Stimulated activated naive CD8-positive, alpha-beta T cell treated with anti-CD3 and anti-CD28 coated beads, Interleukin-15, Interleukin-2, amounts not matched to agents 100 U/mL and 50 U/mL, for 24 hours (primary cell): ENCODE data around the gene CELF1.

Experiments
- ATAC-seq: fragments of 150-1000 bp; cut with Tn5 transposase; one replicate; pipeline ENCODE4 v1.10.0; 2021
- DNase-seq: peaks from one replicate; pipeline ENCODE4 v3.0.0; 2021

Gene CELF1

DNA sequence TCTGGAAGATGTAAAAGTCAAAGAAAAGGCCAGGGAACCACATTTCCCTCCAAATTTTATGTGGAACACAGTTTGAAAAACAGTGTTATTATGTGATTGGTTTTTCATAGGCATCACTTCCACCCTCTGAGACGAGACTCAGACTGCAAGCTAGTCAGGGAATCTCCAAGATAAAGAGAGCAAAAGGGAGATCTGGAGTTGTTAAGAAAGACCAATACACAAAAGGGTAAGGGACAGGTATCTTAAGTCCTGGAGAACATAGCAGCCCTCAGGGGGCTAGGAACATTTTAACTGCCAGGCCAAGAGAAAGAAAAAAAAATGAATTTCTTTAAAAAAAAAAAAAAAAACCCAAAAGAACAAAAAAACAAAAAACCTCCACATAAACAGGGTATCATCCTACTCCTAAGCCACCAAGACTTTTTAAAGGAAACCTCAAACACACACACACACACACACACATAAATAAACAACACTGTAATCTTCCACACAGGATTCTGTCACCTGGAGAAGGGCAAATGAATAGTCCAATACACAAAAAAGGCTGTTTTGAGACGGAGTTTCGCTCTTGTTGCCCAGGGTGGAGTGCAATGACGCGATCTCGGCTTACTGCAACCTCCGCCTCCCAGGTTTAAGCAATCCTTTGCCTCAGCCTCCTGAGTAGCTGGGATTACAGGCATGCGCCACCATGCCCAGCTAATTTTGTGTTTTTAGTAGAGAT, 44.5 kb downstream of the CELF1 start:
- ATAC-seq (no peak), DNase-seq (no peak)

DNA sequence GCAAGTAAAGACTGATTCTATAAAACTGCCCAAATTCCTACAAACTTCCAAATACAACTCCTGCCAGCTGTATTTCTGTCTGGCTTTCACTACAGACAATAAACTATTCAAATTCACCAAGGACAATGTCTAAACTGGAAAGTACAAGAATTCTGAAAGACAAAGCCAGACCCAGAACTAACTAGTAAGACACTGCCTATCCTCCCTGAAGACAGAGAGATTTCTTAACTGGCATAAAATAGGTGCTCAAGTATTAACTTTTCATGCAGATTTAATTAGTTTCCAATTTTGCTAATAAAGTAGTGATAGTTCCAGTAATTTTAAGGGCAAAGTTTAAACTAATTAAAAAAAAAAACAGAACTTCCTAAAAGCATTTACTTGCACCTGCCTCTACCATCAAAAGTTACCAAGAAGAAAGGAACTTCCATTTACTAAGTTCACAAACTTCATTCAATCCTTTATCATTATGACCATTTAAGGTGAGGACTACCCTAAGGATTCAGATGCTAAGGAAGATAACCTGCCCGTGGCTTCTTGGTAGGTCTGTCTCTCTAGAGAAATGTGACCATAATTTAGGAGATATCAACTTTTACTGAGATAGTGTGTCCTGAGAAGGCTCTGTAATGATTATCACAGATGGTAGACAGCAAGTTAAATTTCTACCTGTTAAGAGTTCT, 45.2 kb downstream of the CELF1 start:
- ATAC-seq: no peak
- no peak for DNase-seq

DNA sequence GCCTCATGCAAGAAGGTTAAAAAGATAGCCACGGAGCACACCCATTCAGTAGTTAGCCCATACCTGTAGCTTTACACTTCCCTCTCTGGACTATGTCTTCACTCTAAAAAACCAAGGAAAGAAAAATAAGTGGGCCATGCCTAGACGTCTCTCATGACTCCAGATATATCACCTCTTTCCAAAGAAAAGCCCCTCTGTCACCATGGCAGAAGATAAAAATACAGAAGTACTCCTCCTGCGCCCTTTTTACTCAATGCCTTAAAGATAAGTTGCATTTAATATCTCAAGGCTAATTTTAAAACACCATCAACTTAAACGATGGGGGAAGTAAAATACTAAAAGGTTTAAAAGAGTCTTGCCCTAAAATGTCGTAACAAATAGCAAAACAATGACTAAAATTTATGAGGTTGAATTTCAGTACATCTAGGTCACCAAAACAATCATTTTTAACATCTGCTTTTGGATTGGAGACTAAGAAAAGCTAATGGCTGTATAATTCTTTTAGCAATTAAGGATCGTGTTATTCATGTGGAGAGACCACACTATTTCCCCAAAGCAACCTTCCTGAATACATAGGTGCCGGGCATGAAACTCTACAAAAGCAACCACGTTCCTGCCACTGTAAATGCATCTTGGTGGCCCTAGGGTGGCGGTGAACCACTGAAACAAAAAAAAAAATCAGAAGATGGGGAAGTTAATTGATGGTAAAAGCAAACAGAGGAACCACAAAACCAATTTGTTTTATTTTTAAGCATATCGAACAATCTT, 46.0 kb downstream of the CELF1 start:
- ATAC-seq: no peak
- DNase-seq: no peak

DNA sequence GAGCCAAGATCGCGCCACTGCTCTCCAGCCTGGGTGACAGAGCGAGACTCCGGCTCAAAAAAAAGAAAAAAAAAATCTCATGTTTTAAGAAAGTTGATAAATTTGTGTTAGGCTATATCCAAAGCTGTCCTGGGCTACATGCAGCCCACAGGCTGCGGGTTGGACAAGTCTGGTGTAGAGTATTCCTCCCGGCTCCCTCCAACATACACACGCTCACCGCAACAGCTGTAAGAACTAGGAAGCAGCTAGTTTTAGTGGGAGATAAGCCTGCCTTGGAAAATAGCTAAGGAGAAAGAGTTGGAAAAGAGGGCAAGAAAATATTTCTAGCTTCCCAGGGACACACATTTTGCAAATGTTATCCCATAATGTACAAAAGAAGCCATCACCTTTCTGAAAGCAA, 46.6 kb downstream of the CELF1 start:
- DNase-seq (no peak), ATAC-seq (no peak)

DNA sequence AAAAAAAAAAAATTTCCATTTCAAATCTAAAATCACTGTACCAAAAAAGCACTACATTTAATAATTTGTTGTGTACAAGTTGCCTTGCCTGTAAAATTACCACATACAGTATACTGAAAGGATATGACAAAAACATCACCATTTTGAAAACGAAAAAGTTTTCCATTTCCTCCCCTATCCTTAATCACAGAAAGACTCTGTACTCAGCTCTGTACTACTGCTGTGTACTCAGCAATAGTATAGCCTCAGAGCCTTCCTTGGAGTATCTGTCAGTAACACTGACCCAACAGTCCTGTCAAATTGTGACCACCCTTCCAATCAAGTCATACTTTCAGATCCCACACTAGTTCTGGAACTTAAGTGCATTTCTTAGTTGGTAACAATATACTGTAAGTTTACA, 48.0 kb downstream of the CELF1 start:
- no peak for DNase-seq
- ATAC-seq: peak; percentile 44

DNA sequence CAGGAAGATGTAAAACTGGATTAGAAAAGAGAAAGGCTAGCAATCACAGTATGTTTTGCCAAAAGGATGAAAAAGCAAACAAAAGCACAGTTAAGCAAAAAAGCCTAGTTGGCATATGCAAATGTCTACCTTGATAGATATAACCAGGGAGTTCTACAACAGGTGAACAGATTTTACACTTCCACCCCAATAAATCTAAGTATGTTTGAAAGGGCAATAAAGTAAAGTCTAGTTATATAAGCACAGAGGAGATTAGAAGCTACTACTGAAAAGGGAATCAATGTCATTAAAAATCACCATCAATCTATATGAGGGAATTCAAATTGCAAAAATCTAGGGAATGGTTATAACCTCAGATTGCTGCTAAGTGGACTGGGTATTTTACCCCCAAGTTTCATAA, 49.7 kb downstream of the CELF1 start:
- DNase-seq (no peak), ATAC-seq (no peak)

DNA sequence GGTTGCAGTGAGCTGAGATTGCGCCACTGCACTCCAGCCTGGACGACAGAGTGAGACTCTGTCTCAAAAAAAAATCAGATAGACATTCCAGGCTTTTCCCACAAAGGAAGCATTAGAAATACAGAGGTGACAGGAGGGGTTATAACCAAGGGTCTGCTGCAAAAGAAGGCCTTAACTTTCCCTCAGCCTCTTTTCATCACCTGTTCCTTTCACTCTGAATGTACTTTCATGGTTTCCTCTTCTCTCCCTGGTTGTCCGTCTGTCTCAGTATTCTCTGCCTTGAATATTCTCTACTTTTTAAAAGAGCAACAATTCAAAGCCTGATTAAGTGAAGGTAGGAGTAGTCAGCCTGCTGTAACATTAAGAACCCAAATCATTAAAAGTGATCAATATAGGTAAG, 50.2 kb downstream of the CELF1 start:
- ATAC-seq: no peak
- DNase-seq: no peak

DNA sequence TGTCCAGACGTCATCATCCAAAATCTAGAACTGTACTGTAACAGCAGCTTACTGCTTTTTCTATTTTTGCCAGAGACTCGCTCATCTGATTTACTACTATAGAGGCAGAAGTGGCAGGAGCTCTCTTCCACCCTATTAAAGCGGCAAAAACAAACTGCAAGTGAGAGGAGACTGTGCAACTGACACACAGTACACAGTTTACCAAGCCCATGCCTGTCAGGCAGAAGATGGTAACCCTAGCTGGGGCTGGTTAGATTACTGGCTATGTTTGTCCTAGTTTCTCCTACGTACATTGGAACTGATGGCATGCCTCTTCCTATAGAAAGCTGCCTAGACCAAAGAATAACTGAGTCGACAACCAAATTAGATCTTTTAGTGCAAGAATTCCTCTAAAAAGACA, 51.8 kb downstream of the CELF1 start:
- no peak for DNase-seq
- ATAC-seq: no peak

DNA sequence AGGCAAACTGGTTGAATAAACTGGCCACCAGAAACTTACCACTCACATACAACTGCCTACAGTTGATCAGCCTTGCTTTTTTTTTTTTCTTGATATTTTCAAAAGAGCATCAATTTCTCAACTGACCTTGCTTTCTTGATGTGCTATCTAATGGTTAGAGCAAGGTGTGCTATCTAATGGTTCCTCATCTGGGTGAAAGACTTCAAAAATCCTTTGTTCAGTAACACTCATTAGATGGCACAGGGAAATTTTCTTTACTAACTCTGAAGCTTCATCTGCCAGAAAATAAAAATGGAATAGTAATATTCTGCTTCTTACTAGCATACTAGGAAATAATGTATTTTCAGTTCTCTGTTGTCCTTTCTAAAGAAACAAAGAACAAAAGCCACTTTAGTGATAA, 52.8 kb downstream of the CELF1 start:
- no peak for ATAC-seq
- DNase-seq: no peak

DNA sequence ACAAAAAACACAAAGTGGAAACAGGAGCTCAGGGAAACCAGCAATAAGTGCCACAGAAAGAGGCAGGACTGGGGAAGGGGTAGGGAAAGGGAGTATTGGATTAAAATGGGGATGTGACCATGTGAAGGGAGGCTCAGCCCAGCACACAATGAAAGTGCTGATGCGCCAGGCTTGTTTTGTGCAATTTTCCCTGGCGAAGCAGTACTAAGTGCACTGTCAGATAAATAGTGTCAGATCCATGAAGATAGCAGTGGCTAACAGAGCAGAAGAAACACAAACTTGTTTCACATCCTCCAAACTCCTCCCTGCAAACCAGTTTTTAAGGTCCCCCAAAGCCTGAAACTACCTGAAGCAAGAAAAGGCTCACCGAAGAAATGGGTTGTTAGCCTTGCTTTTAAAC, 53.3 kb downstream of the CELF1 start:
- ATAC-seq (no peak), DNase-seq (no peak)

DNA sequence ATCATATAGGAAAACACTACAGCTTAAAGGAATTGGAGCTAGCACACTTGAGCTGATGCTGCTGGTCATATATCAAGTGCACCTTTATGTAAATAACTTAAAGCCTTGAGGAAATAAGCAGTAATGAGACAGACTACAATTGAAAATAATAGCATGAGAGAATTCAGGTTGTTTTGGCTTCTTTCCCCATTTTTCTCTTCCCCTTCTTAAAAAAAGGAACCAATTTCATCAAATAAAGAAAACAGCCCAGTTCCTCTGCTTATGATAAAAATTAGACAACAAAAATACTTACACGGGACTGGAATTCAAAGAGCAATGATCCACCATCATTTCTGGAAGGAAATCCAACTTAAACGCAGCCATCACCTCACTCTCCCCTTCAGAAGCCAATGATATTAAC, 53.8 kb downstream of the CELF1 start:
- ATAC-seq: no peak
- no peak for DNase-seq

DNA sequence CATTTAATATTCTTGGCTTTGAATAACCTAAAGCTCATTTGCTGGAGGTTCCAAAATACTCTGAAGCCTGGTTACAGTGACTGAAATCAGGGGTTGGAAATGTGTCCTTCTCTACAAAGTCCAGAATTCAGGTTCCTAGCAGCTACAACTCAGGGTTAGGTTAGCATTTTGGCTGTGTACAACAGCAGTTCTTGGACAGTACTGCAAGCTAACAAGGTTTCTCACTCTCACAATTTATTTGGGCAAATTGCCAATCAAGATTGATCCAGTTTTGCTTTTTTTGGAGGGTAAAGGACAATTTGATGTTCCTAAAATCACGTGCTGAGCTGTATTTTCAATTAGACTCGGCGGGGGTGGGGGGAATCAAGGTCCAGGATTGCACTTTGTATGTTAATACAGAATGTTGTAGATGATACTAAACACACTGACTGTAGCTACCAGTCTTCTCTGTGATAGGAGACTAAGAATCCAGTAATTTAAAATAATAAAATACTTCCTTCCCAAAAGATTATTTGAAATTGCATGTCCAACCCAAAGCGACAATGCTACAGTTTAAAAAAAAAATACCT, 54.3 kb downstream of the CELF1 start:
- ATAC-seq: no peak
- no peak for DNase-seq

DNA sequence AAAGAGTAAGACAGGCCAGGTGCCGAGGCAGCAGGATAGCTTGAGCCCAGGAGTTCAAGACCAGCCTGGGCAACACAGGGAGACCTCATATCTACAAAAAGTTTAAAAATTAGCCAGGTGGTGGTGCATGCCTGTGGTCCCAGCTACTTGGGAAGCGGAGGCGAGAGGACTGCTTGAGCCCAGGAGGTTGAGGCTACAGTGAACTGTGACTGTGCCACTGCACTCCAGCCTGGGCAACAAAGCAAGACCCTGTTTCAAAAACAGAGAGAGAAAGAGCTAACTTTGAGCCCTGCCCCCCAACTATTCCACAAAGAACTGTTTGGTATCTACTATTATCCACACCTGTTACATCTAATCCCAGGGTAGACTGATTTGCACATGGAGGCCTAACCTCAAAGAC, 54.8 kb downstream of the CELF1 start:
- no peak for DNase-seq

DNA sequence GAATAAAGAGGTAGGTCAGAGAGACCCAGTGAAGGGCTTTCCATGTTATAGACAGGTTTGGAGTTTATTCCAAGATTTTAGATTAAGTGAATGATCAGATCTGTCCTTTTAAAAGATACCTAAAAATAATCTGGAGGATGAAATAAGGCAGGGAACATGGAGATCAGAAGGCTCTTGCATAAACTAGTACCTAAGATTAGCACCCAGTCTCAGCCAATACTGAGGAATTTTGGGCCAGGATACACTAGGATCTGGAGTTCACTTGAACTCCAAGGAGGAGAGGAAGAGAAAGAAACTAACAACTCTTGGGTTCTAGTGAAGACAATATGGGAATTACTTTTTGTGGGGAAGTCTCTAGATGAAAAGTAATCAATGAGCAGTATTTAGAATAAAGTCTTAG, 56.1 kb downstream of the CELF1 start:
- ATAC-seq (no peak), DNase-seq (no peak)

More for the DNA sequence above, 54.8 kb downstream of the CELF1 start:
- ATAC-seq: no peak

DNA sequence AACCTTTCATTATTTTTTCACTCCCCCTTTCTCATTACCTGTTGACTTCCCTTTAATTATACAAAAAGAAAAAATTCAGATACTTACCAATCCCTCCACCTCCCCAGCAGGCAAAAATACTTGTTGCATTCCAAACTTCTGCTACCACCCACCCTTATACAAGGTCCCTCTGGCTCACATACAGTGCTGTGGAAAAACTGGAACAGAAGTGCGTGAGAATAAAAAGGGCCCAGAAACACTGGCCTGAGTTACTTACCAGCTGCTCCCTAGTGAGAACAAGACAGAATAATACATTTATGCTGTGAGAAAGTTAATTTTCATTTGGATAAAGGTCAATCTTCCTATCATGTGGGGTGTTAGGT, 57.1 kb downstream of the CELF1 start:
- no peak for ATAC-seq
- no peak for DNase-seq

DNA sequence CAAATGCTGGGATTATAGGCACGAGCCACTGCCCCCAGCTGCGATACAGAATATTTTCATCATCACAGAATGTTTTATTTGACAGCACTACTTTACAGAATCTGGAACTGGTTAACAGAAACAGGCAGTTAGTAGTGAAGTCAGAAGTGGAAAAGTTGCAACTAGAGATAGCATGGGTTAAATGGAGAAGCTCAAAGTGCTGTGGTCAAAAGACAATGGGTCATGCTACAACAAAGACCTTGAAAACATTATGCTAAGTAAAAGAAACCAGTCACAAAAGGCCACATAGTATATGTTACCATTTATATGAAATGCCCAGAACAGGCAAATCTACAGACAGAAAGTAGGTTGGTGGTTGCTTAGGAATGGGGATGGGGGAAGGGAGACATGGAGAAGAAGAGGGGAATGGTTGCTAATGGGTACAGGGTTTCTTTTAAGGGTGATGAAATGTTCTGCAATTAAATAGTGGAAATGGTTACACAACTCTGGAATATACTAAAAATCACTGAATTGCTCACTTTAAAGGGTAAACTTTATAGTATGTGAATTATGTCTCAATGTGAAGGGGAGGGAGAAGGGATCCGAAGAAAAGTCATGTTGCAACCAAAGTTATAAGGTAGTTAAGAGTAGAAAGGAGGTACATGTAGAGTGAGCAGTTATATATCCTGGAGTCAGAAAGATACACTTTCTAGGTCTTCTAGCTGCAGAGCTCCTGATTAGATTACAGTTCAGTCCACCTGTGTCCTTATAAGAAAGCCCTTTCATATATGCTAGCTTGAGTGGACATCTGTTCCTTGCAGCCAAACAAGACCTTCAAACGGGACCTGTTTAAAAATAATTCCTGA, 57.7 kb downstream of the CELF1 start:
- DNase-seq: no peak
- ATAC-seq: no peak

DNA sequence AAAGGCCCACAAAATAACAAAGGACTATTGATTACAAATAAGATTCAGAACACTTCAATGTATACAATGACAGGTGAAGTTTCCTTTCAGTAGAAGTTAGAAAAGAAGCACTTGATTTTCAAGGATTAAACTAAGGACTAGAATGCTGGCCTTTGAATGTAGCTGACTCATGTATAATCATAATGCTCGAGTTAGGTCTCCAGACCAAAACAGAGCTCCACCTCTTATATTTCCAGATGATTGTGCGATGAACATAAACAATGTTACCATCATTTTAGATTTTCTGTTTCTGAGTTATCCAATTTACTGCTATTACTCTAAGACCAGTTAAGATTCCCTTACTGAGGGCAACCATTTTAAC, 63.6 kb downstream of the CELF1 start:
- DNase-seq (no peak), ATAC-seq (no peak)

DNA sequence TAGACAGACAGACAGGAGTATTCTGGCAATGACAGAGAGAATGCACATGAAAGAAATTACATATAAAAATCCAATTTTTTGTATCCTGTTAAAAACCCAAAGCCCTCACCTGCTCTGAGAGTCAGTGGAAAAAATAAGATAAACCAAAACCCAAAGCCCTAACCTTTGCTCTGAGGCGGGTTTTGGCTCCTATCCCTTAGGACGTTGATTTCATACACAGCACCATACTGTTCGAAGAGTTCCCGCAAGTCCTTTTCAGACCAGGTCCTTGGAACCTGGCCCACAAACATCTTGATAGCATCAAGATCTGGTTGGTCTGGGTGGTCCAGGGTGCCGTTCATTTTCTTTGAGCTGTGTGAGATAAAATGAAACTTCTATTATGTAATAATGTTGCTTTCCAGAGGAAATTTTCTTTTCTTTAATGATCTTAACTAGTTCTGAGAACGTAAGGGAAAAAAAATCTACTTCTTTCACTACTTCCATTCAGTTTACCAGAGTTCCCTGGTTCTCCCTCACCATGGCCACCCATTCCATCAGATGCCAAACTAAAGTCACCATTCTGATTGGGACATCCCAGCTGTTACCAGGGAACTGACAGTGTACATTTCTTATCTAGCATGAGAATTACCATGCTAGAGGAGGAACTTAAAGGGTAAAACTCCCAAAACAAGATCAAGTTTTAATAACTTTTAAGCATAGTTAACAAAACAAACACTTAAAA, 64.1 kb downstream of the CELF1 start:
- ATAC-seq (no peak), DNase-seq (no peak)

DNA sequence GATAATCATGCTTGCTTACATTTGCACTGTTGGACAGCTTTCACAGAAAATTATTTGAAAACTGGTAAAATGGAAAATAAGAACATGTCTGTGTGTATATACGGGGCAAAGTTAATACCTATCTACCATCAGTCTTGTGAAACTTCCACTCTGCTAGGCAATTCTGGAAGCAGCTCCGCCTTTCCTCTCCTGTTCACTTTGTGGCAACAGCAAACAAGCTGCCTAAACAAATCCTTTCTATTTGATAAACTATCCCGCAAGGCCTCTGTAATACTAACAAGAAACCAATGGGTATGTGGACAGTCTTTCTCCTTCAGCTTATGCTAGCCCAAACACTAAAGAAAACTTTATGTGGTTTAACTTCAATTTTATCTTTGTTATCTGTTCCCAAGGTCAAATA, 64.8 kb downstream of the CELF1 start:
- no peak for DNase-seq
- no peak for ATAC-seq

DNA sequence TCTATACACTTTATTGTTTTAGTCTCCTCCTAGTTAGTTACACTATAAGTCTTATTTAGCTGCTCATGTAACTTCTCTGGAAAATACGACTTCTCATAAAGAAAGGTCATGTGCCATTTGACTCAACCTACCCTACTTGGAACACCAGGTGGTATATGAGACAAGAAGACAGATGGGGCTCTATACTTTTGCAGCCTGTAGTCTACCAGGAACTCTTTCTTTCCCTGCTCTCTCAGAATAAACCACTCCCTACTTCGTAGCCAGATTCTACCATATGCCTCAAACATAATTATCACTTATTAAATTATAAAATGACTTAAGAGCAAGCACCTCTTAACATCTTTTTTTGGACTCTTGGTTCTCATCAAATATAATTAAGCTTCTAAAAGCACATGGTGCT, 65.5 kb downstream of the CELF1 start:
- peak; percentile 61 for ATAC-seq

DNA sequence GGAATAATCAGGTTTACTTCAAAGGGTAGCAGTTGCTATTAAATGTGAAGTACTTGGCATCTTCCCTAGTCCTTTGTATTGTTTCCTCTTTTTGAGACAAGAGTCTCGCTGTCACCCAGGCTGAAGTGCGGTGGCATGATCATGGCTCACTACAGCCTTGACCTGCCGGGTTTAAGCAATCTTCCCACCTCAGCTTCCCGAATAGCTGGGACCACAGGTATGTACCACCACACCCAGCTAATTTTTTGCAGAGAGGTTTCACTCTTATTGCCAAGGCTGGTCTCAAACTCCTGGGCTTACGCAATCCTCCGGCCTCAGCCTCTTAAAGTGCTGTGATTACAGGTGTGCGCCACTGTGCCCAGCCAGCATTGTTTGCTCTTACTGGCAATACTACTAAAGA, 67.8 kb downstream of the CELF1 start:
- no peak for ATAC-seq
- DNase-seq: no peak

More for the DNA sequence above, 65.5 kb downstream of the CELF1 start:
- DNase-seq: no peak

DNA sequence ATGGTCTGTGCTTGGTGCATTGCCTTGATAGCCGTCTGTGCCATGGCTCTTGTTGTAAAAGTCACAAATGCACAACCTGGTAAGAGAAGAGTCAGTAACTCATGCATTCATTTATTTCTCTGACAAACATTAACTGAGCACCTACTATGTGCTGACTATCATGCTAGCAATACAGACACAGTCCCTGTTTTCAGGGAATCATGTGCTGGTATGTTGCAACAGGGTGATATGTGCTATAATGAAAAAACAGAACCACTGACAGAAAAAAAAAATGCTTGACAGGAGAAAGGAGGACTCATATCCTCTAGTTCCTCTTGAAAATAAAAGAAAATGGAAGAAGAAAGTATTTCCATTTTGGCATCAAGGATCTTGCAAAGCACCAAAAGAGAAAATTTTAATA, 69.5 kb downstream of the CELF1 start:
- no peak for DNase-seq
- ATAC-seq: no peak
